Measurements from ENCODE around the gene CHAC1. TPM values are rescaled to one million over a fixed set of nuclear protein-coding genes. Genes with fewer than 3 reads are reported as not detected.
"Not testable (repeated sequence)": the region's sequence is repeated elsewhere in the genome, so short reads cannot be mapped to it uniquely, and the experiment has no call there.

Gene CHAC1
- polyA plus RNA-seq, 1 experiment = 155 TPM

GRCh38 chr15:40959331-40960141 lies 6.3 kb downstream of the CHAC1 start:
- Histone ChIP-seq H3K4me3 (ENCODE audit: low read depth, low read length) (no peak overlapping the region), H3K36me3 (ENCODE audit: control insufficient read depth, insufficient read depth, low read length) (peaks cover 19% of the 10 kb centered on the region), H3K27me3 (ENCODE audit: control insufficient read depth, insufficient read depth, low read length) (no peaks in the 10 kb centered on the region)
- CTCF ChIA-PET = no interaction called here
- TF ChIP-seq CTCF (IDR thresholded peaks at IDR 0.05; ENCODE audit: insufficient read depth, low read depth, low read length) = no peak
- POLR2A ChIA-PET = no interaction called here
- DNase-seq (ENCODE audit: low read depth) = no peak

DNA sequence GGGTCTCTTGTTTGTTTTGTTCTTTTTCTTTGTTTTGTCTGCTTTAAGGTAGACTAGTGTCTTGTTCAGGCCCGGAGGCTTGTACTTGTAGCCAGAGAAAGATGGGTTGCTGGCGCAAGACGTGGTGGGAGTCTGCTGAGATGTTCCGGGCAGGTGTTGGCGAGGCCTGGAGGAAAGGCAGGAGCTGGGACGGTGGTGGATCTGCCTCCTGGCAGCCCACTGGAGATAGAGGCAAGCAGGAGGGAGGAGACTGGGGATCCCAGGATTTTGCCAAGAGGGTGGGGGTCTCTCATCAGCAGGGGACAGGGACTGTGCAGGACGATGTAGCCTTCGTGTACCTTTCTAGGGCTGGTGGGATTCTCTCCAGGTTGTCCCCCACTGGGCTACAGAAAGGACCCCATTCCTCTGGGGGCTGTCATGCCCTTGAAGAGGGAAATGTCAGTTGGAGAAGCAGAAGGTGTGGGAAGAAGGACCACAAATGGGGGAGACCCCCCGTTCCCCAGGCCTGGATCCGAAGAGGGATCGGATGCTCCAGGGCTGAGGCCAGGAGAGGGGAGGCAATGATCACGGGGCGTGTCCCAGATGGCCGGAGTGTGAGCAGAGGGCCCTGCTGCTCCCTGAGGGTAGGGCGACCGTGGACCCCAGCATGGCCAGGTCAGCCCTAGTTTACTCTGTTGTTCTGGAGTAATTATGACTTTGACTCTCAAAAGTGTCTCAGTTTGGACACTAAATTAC lies 7.0 kb downstream of the CHAC1 start:
- ChIA-PET POLR2A (no interaction called here), CTCF (interaction anchor here (0.9 to 1.7 kb wide), 2 partner anchors 19 to 102 kb away, joined by 3 to 4 read pairs; no protein-coding TSS in a partner anchor)
- Histone ChIP-seq H3K4me3 (ENCODE audit: low read depth, low read length) (no peak overlapping the region), H3K36me3 (ENCODE audit: control insufficient read depth, insufficient read depth, low read length) (peaks cover 16% of the 10 kb centered on the region), H3K27me3 (ENCODE audit: control insufficient read depth, insufficient read depth, low read length) (no peaks in the 10 kb centered on the region)
- no peak for TF ChIP-seq CTCF (IDR thresholded peaks at IDR 0.05; ENCODE audit: insufficient read depth, low read depth, low read length)
- DNase-seq (ENCODE audit: low read depth) = no peak

GRCh38 chr15:40960925-40961324 lies 7.7 kb downstream of the CHAC1 start:
- peaks cover 10% of the 10 kb centered on the region for H3K36me3 ChIP-seq (ENCODE audit: control insufficient read depth, insufficient read depth, low read length)
- no peak overlapping the region for H3K4me3 ChIP-seq (ENCODE audit: low read depth, low read length)
- DNase-seq (ENCODE audit: low read depth) = no peak
- TF ChIP-seq CTCF (IDR thresholded peaks at IDR 0.05; ENCODE audit: insufficient read depth, low read depth, low read length) = no peak
- no peaks in the 10 kb centered on the region for H3K27me3 ChIP-seq (ENCODE audit: control insufficient read depth, insufficient read depth, low read length)
- POLR2A ChIA-PET = no interaction called here
- CTCF ChIA-PET = interaction anchor here (0.9 to 1.8 kb wide), 3 partner anchors 14 to 102 kb away, joined by 3 to 4 read pairs (median 3); no protein-coding TSS in a partner anchor

DNA sequence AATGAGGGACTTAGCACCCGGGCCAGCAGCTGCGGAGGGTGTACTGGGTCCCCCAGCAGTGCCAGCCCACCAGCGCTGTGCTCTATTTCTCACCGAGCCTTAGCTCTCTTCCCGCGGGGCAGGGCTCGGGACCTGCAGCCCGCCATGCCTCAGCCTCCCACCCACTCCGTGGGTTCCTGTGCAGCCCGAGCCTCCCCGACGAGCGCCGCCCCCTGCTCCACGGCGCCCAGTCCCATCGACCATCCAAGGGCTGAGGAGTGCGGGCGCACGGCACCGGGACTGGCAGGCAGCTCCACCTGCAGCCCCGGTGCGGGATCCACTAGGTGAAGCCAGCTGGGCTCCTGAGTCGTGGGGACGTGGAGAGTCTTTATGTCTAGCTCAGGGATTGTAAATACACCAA lies 8.5 kb downstream of the CHAC1 start:
- H3K4me3 ChIP-seq (ENCODE audit: low read depth, low read length); POLR2A ChIA-PET; DNase-seq (ENCODE audit: low read depth); H3K36me3 ChIP-seq (ENCODE audit: control insufficient read depth, insufficient read depth, low read length); H3K27me3 ChIP-seq (ENCODE audit: control insufficient read depth, insufficient read depth, low read length): not testable (repeated sequence)
- CTCF ChIA-PET = interaction anchor here (1.7 to 1.8 kb wide), 3 partner anchors 13 to 56 kb away, joined by 3 to 4 read pairs (median 3); no protein-coding TSS in a partner anchor

DNA sequence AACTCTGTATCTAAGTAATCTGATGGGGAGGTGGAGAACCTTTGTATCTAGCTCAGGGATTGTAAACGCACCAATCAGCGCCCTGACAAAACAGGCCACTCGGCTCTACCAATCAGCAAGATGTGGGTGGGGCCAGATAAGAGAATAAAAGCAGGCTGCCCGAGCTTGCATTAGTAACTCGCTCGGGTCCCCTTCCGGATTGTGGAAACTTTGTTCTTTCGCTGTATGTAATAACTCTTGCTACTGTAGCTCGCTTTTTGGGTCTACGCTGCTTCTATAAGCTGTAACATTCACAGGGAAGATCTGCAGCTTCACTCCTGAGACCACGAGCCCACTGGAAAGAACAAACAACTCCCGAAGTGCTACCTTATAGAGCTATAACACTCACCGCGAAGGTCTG lies 9.0 kb downstream of the CHAC1 start:
- CTCF ChIA-PET = interaction anchor here (0.6 to 1.8 kb wide), 5 partner anchors 10 to 56 kb away, joined by 3 to 4 read pairs (median 3); no protein-coding TSS in a partner anchor
- H3K27me3 ChIP-seq (ENCODE audit: control insufficient read depth, insufficient read depth, low read length); POLR2A ChIA-PET; H3K36me3 ChIP-seq (ENCODE audit: control insufficient read depth, insufficient read depth, low read length); DNase-seq (ENCODE audit: low read depth); H3K4me3 ChIP-seq (ENCODE audit: low read depth, low read length): not testable (repeated sequence)

- DNase-seq (ENCODE audit: low read depth) = no peak
- Histone ChIP-seq H3K4me3 (ENCODE audit: low read depth, low read length) (no peak overlapping the region), H3K27me3 (ENCODE audit: control insufficient read depth, insufficient read depth, low read length) (no peaks in the 10 kb centered on the region), H3K36me3 (ENCODE audit: control insufficient read depth, insufficient read depth, low read length) (no peaks in the 10 kb centered on the region)
- CTCF ChIA-PET = interaction anchor here (0.8 to 1.7 kb wide), 5 partner anchors 11 to 59 kb away, joined by 3 to 6 read pairs (median 4); no protein-coding TSS in a partner anchor
- POLR2A ChIA-PET = no interaction called here
- no peak for TF ChIP-seq CTCF (IDR thresholded peaks at IDR 0.05; ENCODE audit: insufficient read depth, low read depth, low read length)
These were observed 9.9 kb downstream of the CHAC1 start for GRCh38 chr15:40963201-40963600.
